HL-60 (cell line): ENCODE results near the gene FDPS.

Experiments
- DNase-seq, 2 experiments: peaks; one replicate each; pipeline ENCODE4 v3.0.0-alpha.2; 2010 to 2020; ENCODE audit warnings: low read depth in 1 of 2, low spot score in 1 of 2
- H3K27ac ChIP-seq: fragments of 250-450 bp; sonication (Bioruptor Pico); replicated peaks from 2 replicates; pipeline ENCODE4 v1.5.1; 2020; ENCODE audit warnings: mild to moderate bottlenecking, moderate library complexity
- H3K27me3 ChIP-seq: fragments of 250-450 bp; sonication (Bioruptor Pico); 2 replicates; pipeline ENCODE4 v1.5.1; 2021; ENCODE audit warnings: mild to moderate bottlenecking, moderate library complexity; ENCODE audit not compliant: insufficient read depth, poor library complexity, severe bottlenecking
- H3K4me3 ChIP-seq: replicated peaks from 2 replicates; pipeline ENCODE4 v1.5.1; 2011; ENCODE audit warnings: mild to moderate bottlenecking, control low read depth, low read length; ENCODE audit not compliant: insufficient read depth
- CTCF ChIP-seq: IDR thresholded peaks from one replicate; pipeline ENCODE4 v1.5.1; 2011; ENCODE audit warnings: low read length, control low read depth, inconsistent platforms; ENCODE audit not compliant: insufficient read depth
- GABPA ChIP-seq: IDR thresholded peaks from 2 replicates; pipeline ENCODE4 v1.6.1; 2012; ENCODE audit warnings: low read depth
- POLR2AphosphoS5 ChIP-seq: IDR thresholded peaks from 2 replicates; pipeline ENCODE4 v1.6.1; 2012; ENCODE audit warnings: low read depth
- REST ChIP-seq: IDR thresholded peaks from 2 replicates; pipeline ENCODE4 v1.6.1; 2012; ENCODE audit warnings: low read depth; ENCODE audit not compliant: insufficient replicate concordance
- SPI1 ChIP-seq: IDR thresholded peaks from 2 replicates; pipeline ENCODE4 v1.6.1; 2012; ENCODE audit warnings: low read depth, mild to moderate bottlenecking, borderline replicate concordance

FDPS gene

GRCh38 chr1:155261852-155262673, 46.6 kb upstream of the FDPS start, which contains the start of gene SCAMP3:
Gene SCAMP3, minus strand, starts transcription at chr1:155262360. Its CDS starts 209 bp downstream, at chr1:155262151.
- H3K27me3 ChIP-seq = no peaks in the 10 kb centered on the region
- TF ChIP-seq SPI1 (peak; percentile 81; the same call in 1 of the 2 replicates), GABPA (peak; percentile 64), REST (no peak), CTCF (no peak), POLR2AphosphoS5 (peak; percentile 93)
- peak; percentile 98 for DNase-seq
- H3K27ac ChIP-seq = peak within 1 kb of the TSS; percentile 80
- H3K4me3 ChIP-seq = peak within 1 kb of the TSS; percentile 82

GRCh38 chr1:155263067-155263466, 45.6 kb upstream of the FDPS start:
- Histone ChIP-seq H3K27me3 (no peaks in the 10 kb centered on the region), H3K27ac (no peak overlapping the region), H3K4me3 (no peak overlapping the region)
- no peak for DNase-seq
- TF ChIP-seq REST (no peak), SPI1 (no peak), GABPA (no peak), POLR2AphosphoS5 (no peak), CTCF (no peak)

- no peak for DNase-seq
- H3K27me3 ChIP-seq = no peaks in the 10 kb centered on the region
- no peak overlapping the region for H3K4me3 ChIP-seq
- TF ChIP-seq POLR2AphosphoS5 (no peak), REST (no peak), GABPA (no peak), SPI1 (no peak), CTCF (no peak)
- no peak overlapping the region for H3K27ac ChIP-seq
Observed at GRCh38 chr1:155266553-155266952, 42.1 kb upstream of the FDPS start.
